Endothelial cell of umbilical vein (primary cell): Measurements from ENCODE around the gene CENPU. TPM values are rescaled to one million over a fixed set of nuclear protein-coding genes. Genes with fewer than 3 reads are reported as not detected.

Experiments used
- BruUV-seq: library from RNA; stranded (reverse); fragments of 400-500 nt; replicated peaks from 2 replicates; lab custom pipeline; 2021; lab: Mats Ljungman, UMichigan
- CTCF ChIA-PET: fragments of 300-600, 350-600 bp; sonication (Branson Sonifier 250); formaldehyde crosslinking; loops from one replicate; lab custom pipeline; 2021; ENCODE audit warnings: antibody characterized with exemption, inconsistent platforms; lab: Charles Lee
- POLR2A ChIA-PET: fragments of 300-600, 350-600 bp; sonication (Branson Sonifier 250); formaldehyde crosslinking; loops from one replicate; lab custom pipeline; 2021; ENCODE audit warnings: antibody characterized with exemption, inconsistent platforms; lab: Charles Lee
- DNase-seq: peaks from one replicate; pipeline ENCODE4 v3.0.0-alpha.2; 2011; ENCODE audit warnings: low read depth, low spot score
- FAIRE-seq: peaks from 2 replicates; lab custom pipeline; 2011; peaks lifted over from hg19 to GRCh38; lab: Jason Lieb, UNC
- H2AFZ ChIP-seq: 2 replicates; pipeline ENCODE4 v1.6.0; 2012; ENCODE audit warnings: low read depth, low read length, control low read depth, inconsistent platforms
- H3K27ac ChIP-seq: 2 replicates; pipeline ENCODE4 v1.5.1; 2011; ENCODE audit warnings: low read depth, mild to moderate bottlenecking, control low read depth, low read length, moderate library complexity; ENCODE audit not compliant: insufficient read depth
- H3K27me3 ChIP-seq, 2 experiments: 2 replicates each; pipeline versions ENCODE4 v1.6.0 to v1.6.1; 2011; ENCODE audit warnings: low read length in 2 of 2, mixed read lengths in 1 of 2; ENCODE audit not compliant: control insufficient read depth in 2 of 2, insufficient read depth in 2 of 2
- H3K36me3 ChIP-seq, 2 experiments: 2 replicates in 1 of 2; 3 replicates in 1 of 2; pipeline ENCODE4 v1.5.1; 2011; ENCODE audit warnings: low read length in 2 of 2, mild to moderate bottlenecking in 1 of 2, moderate library complexity in 1 of 2; ENCODE audit not compliant: control insufficient read depth in 2 of 2, insufficient read depth in 2 of 2; ENCODE audit errors: extremely low read depth in 1 of 2
- H3K4me1 ChIP-seq: 3 replicates; pipeline ENCODE4 v1.5.1; 2011; ENCODE audit warnings: mild to moderate bottlenecking, low read length; ENCODE audit not compliant: control insufficient read depth, insufficient read depth; ENCODE audit errors: extremely low read depth
- H3K4me2 ChIP-seq: 2 replicates; pipeline ENCODE4 v1.6.1; 2011; ENCODE audit warnings: low read length, control low read depth, mixed read lengths; ENCODE audit not compliant: insufficient read depth
- H3K4me3 ChIP-seq, 3 experiments: fragments of 200-600 bp in 1 of 3; sonication (generic), shearing (Covaris generic) in 1 of 3; replicated peaks in 1 of 3; 2 replicates each; pipeline ENCODE4 v1.5.1; 2011 to 2016; ENCODE audit warnings: control low read depth in 3 of 3, low read length in 3 of 3, mild to moderate bottlenecking in 2 of 3, inconsistent platforms in 1 of 3, low read depth in 1 of 3, moderate library complexity in 1 of 3; ENCODE audit not compliant: insufficient read depth in 1 of 3
- H3K79me2 ChIP-seq: 2 replicates; pipeline ENCODE4 v1.6.0; 2012; ENCODE audit warnings: low read length, inconsistent platforms; ENCODE audit not compliant: control insufficient read depth, insufficient read depth
- H3K9ac ChIP-seq: replicated peaks from 2 replicates; pipeline ENCODE3; 2011; ENCODE audit warnings: low read length, control low read depth; ENCODE audit not compliant: insufficient read depth; ENCODE audit errors: extremely low read depth
- H3K9me1 ChIP-seq: replicated peaks from 3 replicates; pipeline ENCODE4 v1.6.0; 2011; ENCODE audit warnings: mild to moderate bottlenecking, low read length; ENCODE audit not compliant: control insufficient read depth, insufficient read depth; ENCODE audit errors: extremely low read depth
- H3K9me3 ChIP-seq: replicated peaks from 2 replicates; pipeline ENCODE4 v1.5.1; 2012; ENCODE audit warnings: low read length, inconsistent platforms; ENCODE audit not compliant: control insufficient read depth, insufficient read depth
- H4K20me1 ChIP-seq: replicated peaks from 2 replicates; pipeline ENCODE3; 2011; ENCODE audit warnings: mild to moderate bottlenecking, low read length; ENCODE audit not compliant: control insufficient read depth, insufficient read depth; ENCODE audit errors: extremely low read depth
- CTCF ChIP-seq, 2 donors: IDR thresholded peaks; 1 replicate in 1 of 2; 2 replicates in 1 of 2; pipeline ENCODE4 v1.5.1; 2011; ENCODE audit warnings: low read length in 2 of 2, mild to moderate bottlenecking in 2 of 2, moderate library complexity in 2 of 2, control low read depth in 1 of 2, inconsistent platforms in 1 of 2, low read depth in 1 of 2; ENCODE audit not compliant: insufficient read depth in 1 of 2; ENCODE audit errors: extremely low read depth in 1 of 2
- EZH2 ChIP-seq: IDR thresholded peaks from 2 replicates; pipeline ENCODE4 v1.6.1; 2012; ENCODE audit warnings: borderline replicate concordance, low read depth, mild to moderate bottlenecking, moderate library complexity, low read length, inconsistent platforms; ENCODE audit not compliant: severe bottlenecking
- FOS ChIP-seq: IDR thresholded peaks from 2 replicates; pipeline ENCODE4 v1.6.1; 2011; ENCODE audit warnings: mild to moderate bottlenecking, low read length, moderate library complexity, borderline replicate concordance; ENCODE audit not compliant: insufficient read depth
- GATA2 ChIP-seq: IDR thresholded peaks from 2 replicates; pipeline ENCODE4 v1.7.0; 2011; ENCODE audit warnings: low read depth, mild to moderate bottlenecking, moderate library complexity, mixed read lengths, low read length; ENCODE audit not compliant: insufficient read length, insufficient read depth
- JUN ChIP-seq: IDR thresholded peaks from 2 replicates; pipeline ENCODE4 v1.6.1; 2011; ENCODE audit warnings: borderline replicate concordance, low read depth; ENCODE audit not compliant: insufficient read length, insufficient read depth
- MAX ChIP-seq: IDR thresholded peaks from 2 replicates; pipeline ENCODE4 v1.6.1; 2011; ENCODE audit not compliant: insufficient read depth, insufficient read length
- MYC ChIP-seq: IDR thresholded peaks from one replicate; pipeline ENCODE4 v1.6.1; 2011; ENCODE audit warnings: mild to moderate bottlenecking, low read depth, low read length
- POLR2A ChIP-seq: IDR thresholded peaks from 2 replicates; pipeline ENCODE4 v1.6.1; 2012; ENCODE audit warnings: low read depth, mild to moderate bottlenecking, control low read depth, low read length
- POLR2AphosphoS5 ChIP-seq: IDR thresholded peaks from 2 replicates; pipeline ENCODE4 v1.6.1; 2012; ENCODE audit warnings: low read depth, mild to moderate bottlenecking, control low read depth, low read length, moderate library complexity; ENCODE audit not compliant: insufficient read depth
- dilution Hi-C: fragments of 300-500 bp; cut with MboI; formaldehyde crosslinking; loops from one replicate; pipeline ENCODE4 v1.15.0; 2019; ENCODE audit warnings: low sequenced_read_pairs; ENCODE audit not compliant: extremely low pct_ligation_motif_present
- intact Hi-C: fragments of 100-400 bp; cut with micrococcal nuclease; formaldehyde crosslinking; loops from one replicate; pipeline ENCODE4 v1.10.0; 2022
- polyA plus RNA-seq, 4 experiments: library from polyadenylated mRNA; depleted of rRNA in 3 of 4; stranded (reverse) in 3 of 4; unstranded in 1 of 4; fragments of >200 nt; gene quantifications; 2 replicates each; pipeline versions ENCODE4 v1.2.1 to v1.2.3, GENCODE V29; 2011 to 2012; ENCODE audit warnings: missing spikeins in 1 of 4
- total RNA-seq: library from RNA; stranded (reverse); gene quantifications from 2 replicates; pipeline ENCODE4 v1.2.3, GENCODE V29; 2021

The CENPU gene
- total and polyA plus RNA-seq, 2 donors (not counting 3 experiments of a cell fraction or from before 2014, with no cell fraction given) = 7.0 to 37.9 TPM

GRCh38 chr4:184755278-184755677, 21.4 kb upstream of the CENPU start:
- no peaks in the 10 kb centered on the region for H3K27me3 ChIP-seq
- DNase-seq = no peak
- FAIRE-seq = no peak
- H3K9me3 ChIP-seq = no peaks in the 10 kb centered on the region
- ChIA-PET POLR2A (no interaction called here), CTCF (interaction anchor here (2.7 kb wide), 1 partner anchor 10 kb away, joined by 11 read pairs; no protein-coding TSS in a partner anchor)
- H3K4me1 ChIP-seq = no peaks in the 10 kb centered on the region
- BruUV-seq = no TSS peak
- H3K4me3 ChIP-seq = no peak overlapping the region
- H3K9ac ChIP-seq = no peak overlapping the region
- no peaks in the 10 kb centered on the region for H4K20me1 ChIP-seq
- no peak for TF ChIP-seq MAX
- TF ChIP-seq POLR2AphosphoS5 = no peak
- no peak for TF ChIP-seq JUN
- TF ChIP-seq POLR2A = no peak
- no peak for TF ChIP-seq GATA2
- TF ChIP-seq FOS = no peak
- no peak for TF ChIP-seq EZH2
- TF ChIP-seq MYC = no peak
- TF ChIP-seq CTCF (IDR thresholded peaks at IDR 0.05; ENCODE audit: extremely low read depth in 1 of 2, insufficient read depth in 1 of 2, low read depth in 1 of 2, low read length in 2 of 2) = no peak
- intact Hi-C loops = no loop called here
- H3K79me2 ChIP-seq = no peaks in the 10 kb centered on the region
- dilution Hi-C loops = no loop called here
- no peaks in the 10 kb centered on the region for H3K36me3 ChIP-seq
- no peak overlapping the region for H2AFZ ChIP-seq
- no peaks in the 10 kb centered on the region for H3K9me1 ChIP-seq
- H3K4me2 ChIP-seq = no peak overlapping the region
- no peak overlapping the region for H3K27ac ChIP-seq
